GM12872 (cell line): ENCODE measurements around the gene ADCY9.

Source experiments
- CTCF ChIP-seq: IDR thresholded peaks from 3 replicates; pipeline ENCODE4 v1.5.1; 2011; ENCODE audit warnings: low read depth, mild to moderate bottlenecking, low read length, moderate library complexity; ENCODE audit not compliant: insufficient read depth

Gene ADCY9

GRCh38 chr16:4002121-4002520, 114.1 kb downstream of the ADCY9 start:
- no peak for TF ChIP-seq CTCF

- TF ChIP-seq CTCF, result no peak
These were observed 116.5 kb downstream of the ADCY9 start for GRCh38 chr16:3999479-4000325.

- no peak for TF ChIP-seq CTCF
These were observed 117.3 kb downstream of the ADCY9 start for GRCh38 chr16:3998793-3999478.

- no peak for TF ChIP-seq CTCF
These were observed 118.9 kb downstream of the ADCY9 start for GRCh38 chr16:3997231-3997841.

GRCh38 chr16:3995001-3995400, 121.2 kb downstream of the ADCY9 start:
- no peak for TF ChIP-seq CTCF

- TF ChIP-seq CTCF, result no peak
These were observed 123.0 kb downstream of the ADCY9 start for GRCh38 chr16:3993052-3993785.
